Stimulated activated CD8-positive, alpha-beta memory T cell treated with anti-CD3 and anti-CD28 coated beads, Interleukin-12 subunit alpha, Interleukin-12 subunit beta, amount 100 ng/mL, for 1 hour (primary cell): ENCODE measurements around the gene ERI2.

ENCODE experiments used
- DNase-seq: peaks from one replicate; pipeline ENCODE4 v3.0.0-alpha.2; 2020; ENCODE audit warnings: low read depth

The ERI2 gene, protein sequence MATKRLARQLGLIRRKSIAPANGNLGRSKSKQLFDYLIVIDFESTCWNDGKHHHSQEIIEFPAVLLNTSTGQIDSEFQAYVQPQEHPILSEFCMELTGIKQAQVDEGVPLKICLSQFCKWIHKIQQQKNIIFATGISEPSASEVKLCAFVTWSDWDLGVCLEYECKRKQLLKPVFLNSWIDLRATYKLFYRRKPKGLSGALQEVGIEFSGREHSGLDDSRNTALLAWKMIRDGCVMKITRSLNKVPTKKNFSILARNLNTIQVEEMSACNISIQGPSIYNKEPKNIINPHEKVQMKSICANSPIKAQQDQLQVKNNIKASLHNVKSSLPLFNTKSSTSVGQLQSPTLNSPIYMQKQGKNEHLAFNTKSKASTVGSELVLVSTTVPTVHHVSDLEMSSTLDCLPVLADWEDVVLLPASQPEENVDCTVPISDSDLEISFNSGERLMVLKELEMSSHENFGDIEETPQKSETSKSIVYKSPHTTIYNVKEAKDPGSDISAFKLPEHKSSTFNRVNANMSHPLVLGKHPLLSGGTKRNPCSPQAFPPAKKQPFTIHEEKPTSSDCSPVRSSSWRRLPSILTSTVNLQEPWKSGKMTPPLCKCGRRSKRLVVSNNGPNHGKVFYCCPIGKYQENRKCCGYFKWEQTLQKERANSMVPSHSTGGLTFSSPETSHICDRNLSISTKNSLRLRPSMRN

GRCh38 chr16:20806168-20807050 lies at the start of gene ERI2, which contains the start of gene REXO5:
Gene ERI2, minus strand, starts transcription at chr16:20806472. Its CDS starts 42 bp downstream, at chr16:20806430.
Gene REXO5, plus strand, starts transcription at chr16:20806527. Its CDS starts 427 bp downstream, at chr16:20806954.
- peak; percentile 44 for DNase-seq

DNA sequence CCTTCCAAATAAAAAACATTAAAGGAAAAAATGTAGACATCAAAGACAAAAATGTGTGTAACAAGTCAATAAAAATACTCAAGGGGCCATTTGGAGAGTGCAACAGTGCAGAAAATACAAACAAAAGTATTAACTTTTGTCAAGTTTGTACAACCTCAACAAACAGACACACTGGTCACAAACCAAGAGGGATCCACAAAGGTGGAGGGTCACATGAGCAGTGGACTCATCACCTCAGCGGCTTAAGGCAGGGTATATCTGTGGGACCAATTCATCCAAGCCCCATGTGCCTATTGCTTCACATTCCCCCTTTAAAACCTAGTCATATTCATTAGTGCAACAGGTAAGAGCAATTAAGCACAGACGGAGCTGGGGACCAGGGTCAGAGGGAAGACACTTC lies 48.7 kb upstream of the ERI2 start:
- no peak for DNase-seq

GRCh38 chr16:20853981-20854620 lies 47.8 kb upstream of the ERI2 start:
- no peak for DNase-seq

DNA sequence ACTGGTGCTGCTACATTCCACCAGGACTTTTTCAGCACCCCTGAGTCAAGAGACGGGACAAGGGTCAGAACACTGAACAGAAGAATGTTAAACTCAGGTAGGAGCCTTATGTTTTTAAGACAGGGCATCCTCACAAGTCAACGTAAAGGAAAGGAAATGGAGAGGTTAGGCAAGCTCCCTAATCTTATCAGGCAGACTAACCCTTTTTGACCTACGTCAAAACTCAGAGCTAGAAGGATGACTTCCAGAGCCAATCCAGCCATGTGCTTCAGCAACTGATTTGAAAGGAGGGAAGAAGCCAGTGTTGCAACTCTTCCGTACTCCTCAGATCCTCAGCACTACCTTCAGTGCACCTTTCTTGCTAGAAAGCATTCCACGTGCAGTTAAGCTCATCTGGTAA lies 46.9 kb upstream of the ERI2 start:
- DNase-seq = no peak

DNA sequence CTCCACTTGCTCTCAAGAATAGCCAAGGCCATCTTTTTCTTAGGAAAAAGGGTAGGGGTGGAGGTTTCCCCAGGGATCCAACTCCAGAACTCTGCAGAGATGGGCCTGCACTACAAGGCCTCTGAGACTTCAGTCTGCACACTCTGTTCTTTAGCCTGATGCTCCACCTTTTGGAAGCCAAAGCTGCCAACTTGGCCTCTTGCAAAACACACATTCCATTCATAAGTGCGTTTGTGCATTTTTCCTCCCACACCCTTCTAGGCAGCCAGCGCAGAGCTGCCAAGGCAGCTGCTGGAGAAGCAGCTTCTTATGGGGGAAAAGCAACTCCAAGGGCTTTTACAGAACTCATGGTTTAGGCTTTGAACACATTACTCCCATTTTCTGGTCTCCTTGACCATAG lies 45.3 kb upstream of the ERI2 start:
- DNase-seq = no peak

- no peak for DNase-seq
These were observed 44.7 kb upstream of the ERI2 start for GRCh38 chr16:20850981-20851380.

- DNase-seq = peak; percentile 33
These were observed 43.5 kb upstream of the ERI2 start for GRCh38 chr16:20849589-20850390.

- DNase-seq = no peak
These were observed 41.3 kb upstream of the ERI2 start for GRCh38 chr16:20847550-20847949.

DNA sequence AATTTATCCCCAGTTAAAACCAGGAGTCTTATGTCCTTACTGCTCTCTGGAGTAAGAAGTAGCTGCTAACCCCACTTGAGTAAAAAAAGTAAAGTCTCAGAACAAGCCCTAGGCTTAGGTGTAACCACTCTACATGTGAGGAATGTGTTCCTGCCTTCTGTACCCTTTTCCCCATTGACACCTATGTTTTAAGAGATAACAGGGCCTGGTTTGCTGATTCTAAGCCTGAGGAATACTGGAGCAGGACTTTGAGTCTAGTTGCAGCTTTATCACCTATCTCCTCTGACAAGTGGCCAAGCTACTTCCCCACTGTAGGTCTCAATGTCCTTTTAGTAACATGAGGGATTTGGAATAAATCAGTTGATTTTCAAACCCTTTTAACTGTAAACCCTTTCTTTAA lies 40.3 kb upstream of the ERI2 start:
- no peak for DNase-seq

GRCh38 chr16:20846030-20846429 lies 39.8 kb upstream of the ERI2 start:
- DNase-seq = no peak

- DNase-seq = no peak
These were observed 38.3 kb upstream of the ERI2 start for GRCh38 chr16:20844588-20844987.

DNA sequence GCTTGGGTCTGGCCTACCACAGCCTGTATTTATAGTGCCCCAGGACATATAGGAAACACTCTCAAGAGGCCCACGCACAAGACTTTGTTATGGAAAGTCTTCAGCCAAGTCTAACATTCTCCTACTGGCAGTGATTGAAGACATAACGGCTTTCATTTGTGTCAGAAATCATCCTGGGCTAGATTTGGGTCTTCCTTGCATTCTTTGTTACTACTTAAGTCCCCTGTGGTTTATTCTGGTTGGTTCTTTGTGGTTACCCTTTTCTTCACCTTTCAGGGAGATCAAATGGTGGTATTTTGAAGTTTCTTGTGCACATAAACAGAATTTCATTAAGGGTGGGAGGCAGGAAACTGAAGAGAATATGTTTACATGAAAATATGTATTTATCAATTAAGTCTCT lies 37.8 kb upstream of the ERI2 start:
- no peak for DNase-seq

DNA sequence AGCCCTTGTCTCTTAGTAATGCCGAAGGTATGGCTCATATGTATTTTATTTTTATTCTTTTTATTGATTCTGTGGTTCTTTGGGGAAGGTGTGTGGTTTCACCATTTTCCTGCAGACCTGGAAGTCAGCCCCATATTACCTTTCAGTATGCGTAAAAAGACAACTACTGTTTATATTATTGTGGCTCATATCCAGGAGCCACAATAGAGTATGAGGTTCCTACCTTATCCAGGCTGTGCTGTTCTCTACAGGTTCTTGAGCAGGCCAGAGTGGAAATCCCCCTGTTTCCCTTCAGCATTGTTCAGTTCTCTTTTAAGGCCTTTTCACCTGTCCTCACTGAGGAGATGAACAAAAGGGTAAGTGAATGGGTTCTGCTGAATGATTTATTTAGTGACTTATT lies 33.2 kb upstream of the ERI2 start:
- no peak for DNase-seq

DNA sequence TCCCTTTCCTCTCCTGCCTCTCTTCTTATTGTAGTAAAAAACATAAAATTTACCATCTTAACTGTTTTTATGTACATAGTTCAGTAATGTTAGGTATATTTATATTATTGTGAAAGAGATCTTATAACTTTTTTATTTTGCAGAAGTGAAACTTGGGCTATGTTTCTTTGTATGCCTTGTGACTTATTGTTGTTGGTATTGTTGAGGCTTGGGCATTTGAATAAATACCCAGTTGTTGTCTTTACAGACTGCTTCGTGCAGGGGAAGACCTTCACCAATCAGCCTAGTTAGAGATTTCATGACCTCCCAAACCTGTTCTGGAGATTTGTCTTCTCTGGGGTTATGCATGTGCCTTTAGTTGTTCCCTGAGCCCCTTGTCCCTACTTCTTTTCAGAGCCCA lies 32.0 kb upstream of the ERI2 start:
- DNase-seq = no peak

DNA sequence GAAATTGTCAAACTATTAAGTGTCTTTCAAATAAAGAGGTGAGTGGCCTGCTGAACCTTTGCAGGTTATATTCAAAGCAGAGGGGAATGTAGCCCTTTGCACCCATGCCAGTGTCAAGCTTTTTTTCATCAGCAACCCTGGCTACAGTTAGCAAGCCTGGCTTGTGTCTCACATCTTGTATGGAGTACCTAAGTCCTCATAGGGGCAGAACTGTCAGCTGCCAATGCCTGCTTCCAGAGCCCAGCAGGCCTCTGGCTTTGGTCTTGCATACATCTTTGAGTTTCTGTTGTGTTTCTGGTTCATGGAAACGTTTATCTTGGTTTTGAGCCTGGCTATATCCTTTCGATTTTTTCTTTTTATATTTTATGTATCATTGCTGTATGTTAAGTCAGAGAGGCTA lies 26.8 kb upstream of the ERI2 start:
- DNase-seq = no peak

DNA sequence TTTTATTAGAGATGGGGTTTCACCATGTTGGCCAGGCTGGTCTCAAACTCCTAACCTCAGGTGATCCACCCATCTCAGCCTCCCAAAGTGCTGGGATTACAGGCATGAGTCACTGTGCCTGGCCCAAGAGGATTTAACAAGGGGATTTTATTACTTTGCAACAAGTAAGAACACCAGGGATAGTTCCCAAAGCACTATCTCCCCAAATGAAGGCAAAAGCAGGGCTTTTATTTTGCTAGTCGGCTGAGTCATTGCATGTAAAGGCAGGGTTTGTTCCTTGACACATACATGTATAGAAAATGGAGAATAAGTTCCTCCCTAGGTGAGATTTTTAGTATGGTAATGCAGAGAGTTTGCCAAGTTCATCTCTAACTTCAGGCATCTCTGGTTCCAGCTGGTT lies 24.1 kb upstream of the ERI2 start:
- no peak for DNase-seq

DNA sequence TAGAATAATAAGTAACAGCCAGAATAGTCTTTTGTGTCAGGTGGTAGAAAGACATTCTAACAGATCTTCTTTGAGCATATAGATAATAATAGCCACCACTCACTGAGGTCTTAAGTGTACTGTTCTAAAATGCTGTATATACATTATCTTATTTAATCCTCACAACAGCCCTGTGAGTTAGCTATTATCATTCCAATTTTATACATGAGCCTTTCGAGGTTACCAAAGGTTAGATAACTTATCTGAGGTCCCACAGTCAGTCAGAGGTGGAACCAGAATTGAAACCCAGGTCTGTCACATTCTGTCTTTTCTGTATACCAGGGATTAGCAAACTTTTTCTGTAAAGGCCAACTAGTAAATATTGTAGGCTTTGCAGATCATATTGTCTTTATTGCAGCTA lies 23.3 kb upstream of the ERI2 start:
- no peak for DNase-seq

GRCh38 chr16:20826039-20826566 lies 19.8 kb upstream of the ERI2 start:
- DNase-seq = no peak

DNA sequence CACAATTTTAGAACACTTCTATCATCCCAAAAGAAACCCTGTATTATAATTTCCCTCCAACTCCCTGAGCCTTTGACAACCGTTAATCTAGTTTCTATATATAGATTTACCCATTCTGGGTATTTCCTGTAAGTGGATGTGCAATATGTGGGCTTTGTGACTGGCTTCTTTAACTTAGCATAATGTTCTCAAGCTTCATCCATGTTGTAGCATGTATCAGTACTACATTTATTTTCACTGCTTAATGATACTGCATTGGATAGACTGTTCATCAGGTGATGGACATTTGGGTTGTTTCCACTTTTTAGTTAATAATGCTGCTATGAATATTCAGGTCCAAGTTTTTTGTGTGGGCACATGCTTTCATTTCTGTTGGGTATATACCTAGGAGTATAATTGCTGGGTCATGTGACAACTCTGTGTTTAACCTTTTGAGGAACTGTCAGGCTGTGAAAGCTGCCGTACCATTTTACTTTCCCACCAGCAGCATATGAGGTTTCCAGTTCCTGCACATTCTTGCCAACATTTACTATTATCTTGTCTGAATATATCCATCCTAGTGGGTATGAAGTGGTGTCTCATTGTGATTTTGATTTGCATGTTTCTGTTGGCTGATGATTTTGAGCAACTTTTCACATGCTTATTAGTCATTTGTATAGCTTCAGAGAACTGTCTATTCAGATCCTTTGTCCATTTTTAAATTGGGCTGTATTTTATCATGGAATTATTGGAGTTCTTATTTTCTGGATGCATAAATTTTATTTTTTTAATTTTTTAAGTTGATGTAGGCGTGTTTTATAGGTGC lies 16.5 kb upstream of the ERI2 start:
- no peak for DNase-seq

GRCh38 chr16:20821682-20822081 lies 15.4 kb upstream of the ERI2 start:
- no peak for DNase-seq
